IMR-90 (cell line): ENCODE results near the gene CDH13. TPM values are rescaled to one million over a fixed set of nuclear protein-coding genes. Genes with fewer than 3 reads are reported as not detected.
A peak's percentile ranks its signal among the peaks of the same experiment; 100 is the strongest.

ENCODE experiments used
- ATAC-seq: fragments of 200-7000 bp; cut with Tn5 transposase; 2 replicates; pipeline ENCODE4 v1.9.1; 2020; ENCODE audit warnings: low read depth, mild to moderate bottlenecking, moderate library complexity
- BruUV-seq: library from RNA; stranded (reverse); fragments of 400-500 nt; replicated peaks from 2 replicates; lab custom pipeline; 2021; lab: Mats Ljungman, UMichigan
- CTCF ChIA-PET: fragments of 300-600 bp; formaldehyde crosslinking; extraction: SDS; loops from one replicate; lab custom pipeline; 2021; ENCODE audit warnings: antibody characterized with exemption; lab: Yijun Ruan, JAX
- POLR2A ChIA-PET: fragments of 300-600 bp; sonication (Branson Sonifier 250); formaldehyde crosslinking; loops from one replicate; lab custom pipeline; 2022; ENCODE audit warnings: antibody characterized with exemption; ENCODE audit not compliant: unreplicated experiment; lab: Charles Lee
- DNase-seq: peaks from one replicate; pipeline ENCODE4 v3.0.0; 2013
- H2AFZ ChIP-seq: replicated peaks from 2 replicates; pipeline ENCODE3; 2013; ENCODE audit warnings: low read length, mild to moderate bottlenecking; ENCODE audit not compliant: poor library complexity
- H2AK5ac ChIP-seq: 2 replicates; pipeline ENCODE4 v1.6.1; 2013; ENCODE audit warnings: low read depth, low read length, inconsistent platforms
- H2AK9ac ChIP-seq: replicated peaks from 2 replicates; pipeline ENCODE3; 2013; ENCODE audit warnings: mild to moderate bottlenecking, low read depth, low read length, moderate library complexity; ENCODE audit not compliant: poor library complexity
- H2BK120ac ChIP-seq: 2 replicates; pipeline ENCODE4 v1.6.1; 2013; ENCODE audit warnings: low read depth, low read length, inconsistent platforms
- H2BK15ac ChIP-seq: 3 replicates; pipeline ENCODE4 v1.6.1; 2013; ENCODE audit warnings: low read depth, low read length, inconsistent platforms
- H2BK20ac ChIP-seq: 2 replicates; pipeline ENCODE4 v1.6.1; 2013; ENCODE audit warnings: low read depth, mild to moderate bottlenecking, inconsistent platforms, low read length, moderate library complexity
- H2BK5ac ChIP-seq: 2 replicates; pipeline ENCODE4 v1.6.1; 2013; ENCODE audit warnings: mild to moderate bottlenecking, low read depth, low read length, inconsistent platforms; ENCODE audit not compliant: poor library complexity, severe bottlenecking
- H3K14ac ChIP-seq: replicated peaks from 2 replicates; pipeline ENCODE4 v1.6.1; 2013; ENCODE audit warnings: low read depth, low read length, inconsistent platforms
- H3K18ac ChIP-seq: 2 replicates; pipeline ENCODE4 v1.6.1; 2013; ENCODE audit warnings: low read depth, low read length, control low read depth
- H3K23ac ChIP-seq: 2 replicates; pipeline ENCODE4 v1.6.1; 2013; ENCODE audit warnings: low read depth, low read length, inconsistent platforms
- H3K27ac ChIP-seq: 2 replicates; pipeline ENCODE4 v1.5.1; 2013; ENCODE audit warnings: mild to moderate bottlenecking, control low read depth, low read length; ENCODE audit not compliant: insufficient read depth
- H3K27me3 ChIP-seq: 2 replicates; pipeline ENCODE4 v1.6.1; 2013; ENCODE audit warnings: low read length; ENCODE audit not compliant: control insufficient read depth, insufficient read depth
- H3K36me3 ChIP-seq: 2 replicates; pipeline ENCODE4 v1.6.1; 2013; ENCODE audit warnings: low read length, mixed read lengths; ENCODE audit not compliant: control insufficient read depth, insufficient read depth
- H3K4ac ChIP-seq: 2 replicates; pipeline ENCODE4 v1.6.1; 2013; ENCODE audit warnings: low read depth, low read length, inconsistent platforms
- H3K4me1 ChIP-seq: 2 replicates; pipeline ENCODE4 v1.6.1; 2013; ENCODE audit warnings: low read length, mixed read lengths; ENCODE audit not compliant: control insufficient read depth, insufficient read depth
- H3K4me2 ChIP-seq: 2 replicates; pipeline ENCODE4 v1.6.1; 2013; ENCODE audit warnings: low read depth, mild to moderate bottlenecking, control low read depth, low read length, moderate library complexity
- H3K4me3 ChIP-seq: 2 replicates; pipeline ENCODE4 v1.5.1; 2013; ENCODE audit warnings: low read depth, mild to moderate bottlenecking, control low read depth, low read length, moderate library complexity; ENCODE audit not compliant: insufficient read depth
- H3K56ac ChIP-seq: 2 replicates; pipeline ENCODE4 v1.6.1; 2013; ENCODE audit warnings: low read length, inconsistent platforms; ENCODE audit not compliant: insufficient read depth; ENCODE audit errors: extremely low read depth
- H3K79me1 ChIP-seq, 2 experiments: 2 replicates each; pipeline ENCODE4 v1.6.1; 2013; ENCODE audit warnings: low read length in 2 of 2, inconsistent platforms in 1 of 2, low read depth in 1 of 2
- H3K9ac ChIP-seq: 2 replicates; pipeline ENCODE4 v1.6.1; 2013; ENCODE audit warnings: low read depth, low read length, control low read depth
- H3K9me1 ChIP-seq: 2 replicates; pipeline ENCODE4 v1.6.1; 2013; ENCODE audit warnings: low read length, inconsistent platforms; ENCODE audit not compliant: insufficient read depth
- H3K9me3 ChIP-seq: 2 replicates; pipeline ENCODE4 v1.6.1; 2013; ENCODE audit warnings: low read length; ENCODE audit not compliant: control insufficient read depth, insufficient read depth
- H4K20me1 ChIP-seq: 2 replicates; pipeline ENCODE4 v1.6.1; 2013; ENCODE audit warnings: low read length, inconsistent platforms; ENCODE audit not compliant: insufficient read depth
- H4K5ac ChIP-seq: 2 replicates; pipeline ENCODE4 v1.6.1; 2013; ENCODE audit warnings: mild to moderate bottlenecking, low read depth, low read length, control low read depth
- H4K8ac ChIP-seq, 2 experiments: 2 replicates each; pipeline ENCODE4 v1.6.1; 2013; ENCODE audit warnings: low read depth in 2 of 2, low read length in 2 of 2, control low read depth in 1 of 2, inconsistent platforms in 1 of 2
- H4K91ac ChIP-seq: 2 replicates; pipeline ENCODE4 v1.6.1; 2013; ENCODE audit warnings: low read depth, low read length, inconsistent platforms; ENCODE audit not compliant: insufficient read depth
- CEBPB ChIP-seq: IDR thresholded peaks from 2 replicates; pipeline ENCODE4 v1.6.1; 2012; ENCODE audit warnings: low read depth, low read length, improper control_type of control experiment
- CHD1 ChIP-seq: IDR thresholded peaks from 2 replicates; pipeline ENCODE4 v1.6.1; 2012; ENCODE audit warnings: low read depth, low read length, improper control_type of control experiment
- CTCF ChIP-seq: conservative IDR thresholded peaks from 2 replicates; pipeline ENCODE4 v1.5.1; 2012; ENCODE audit warnings: mild to moderate bottlenecking, low read depth, low read length, improper control_type of control experiment
- ELK1 ChIP-seq: fragments of 150-350 bp; IDR thresholded peaks from 2 replicates; pipeline ENCODE4 v1.6.1; 2016; ENCODE audit warnings: low read depth, mild to moderate bottlenecking, low read length, moderate library complexity, borderline replicate concordance
- NFE2L2 ChIP-seq: fragments of 150-350 bp; IDR thresholded peaks from 2 replicates; pipeline ENCODE4 v1.6.1; 2016; ENCODE audit warnings: low read depth, mild to moderate bottlenecking, low read length
- RAD21 ChIP-seq: IDR thresholded peaks from 2 replicates; pipeline ENCODE4 v1.6.1; 2012; ENCODE audit warnings: low read length, improper control_type of control experiment
- WGBS, 2 experiments: methylation state at CpG; one replicate each; pipeline versions ENCODE4 v1.1.5 to v1.1.7; 2013; ENCODE audit warnings: missing lambda C conversion rate in 2 of 2; ENCODE audit not compliant: insufficient read length in 1 of 2; ENCODE audit errors: extremely low coverage in 2 of 2; 5-methylcytosine and 5-hydroxymethylcytosine counted together
- dilution Hi-C: fragments of 300-500 bp; cut with HindIII; formaldehyde crosslinking; loops from one replicate; pipeline ENCODE4 v1.14.3; 2018; ENCODE audit warnings: low sequenced_read_pairs; ENCODE audit not compliant: unreplicated experiment
- in situ Hi-C: fragments of 300-500 bp; cut with MboI; formaldehyde crosslinking; loops from 3 replicates; pipeline ENCODE4 v1.14.3; 2019; ENCODE audit warnings: low sequenced_read_pairs, inconsistent platforms, mixed read lengths
- intact Hi-C: fragments of 100-400 bp; cut with micrococcal nuclease; formaldehyde crosslinking; loops from 2 replicates; pipeline ENCODE4 v1.10.0; 2022
- polyA plus RNA-seq, 3 experiments: library from polyadenylated mRNA; depleted of rRNA; stranded (reverse); fragments of >200 nt; gene quantifications; 2 replicates each; pipeline ENCODE4 v1.2.3, GENCODE V29; 2012; ENCODE audit warnings: low replicate concordance in 1 of 3
- total RNA-seq: library from RNA; depleted of rRNA; stranded (reverse); fragments of >200 nt; gene quantifications from 2 replicates; pipeline ENCODE4 v1.2.3, GENCODE V29; 2012

The CDH13 gene
- total and polyA plus RNA-seq, 2 of the 4 experiments (the other 2 are of a cell fraction) = 61.6 to 74.7 TPM

DNA sequence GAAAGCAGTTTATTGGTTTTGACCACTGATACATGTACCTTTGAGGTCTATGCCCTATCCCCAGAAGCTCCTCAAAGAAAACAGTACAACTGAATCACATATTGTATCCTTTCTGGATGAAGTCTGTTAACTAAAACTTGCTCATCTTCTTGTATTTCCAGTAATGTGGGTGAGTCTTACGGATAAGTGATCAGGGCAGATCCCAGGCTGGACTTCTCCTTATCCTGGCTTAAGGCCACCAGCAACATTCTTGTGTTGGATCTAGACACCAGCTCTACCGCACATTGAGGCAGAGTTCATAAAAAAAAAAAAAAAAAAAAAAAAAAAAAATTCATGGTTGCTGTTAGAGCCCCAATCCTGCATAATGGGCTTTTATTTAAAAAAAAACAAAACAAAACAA, 644.4 kb downstream of the CDH13 start:
- no CpG with 5 or more reads among the region's 2 CpGs for WGBS, 2 experiments
- no TSS peak for BruUV-seq
- POLR2A ChIA-PET = no interaction called here

More for the DNA sequence above, 644.4 kb downstream of the CDH13 start:
- no peak overlapping the region for H3K18ac ChIP-seq
- H3K4ac ChIP-seq = no peak overlapping the region
- H4K20me1 ChIP-seq = no peaks in the 10 kb centered on the region
- dilution Hi-C loops (no loop called here), intact Hi-C loops (no loop called here), in situ Hi-C loops (no loop called here)
- no peaks in the 10 kb centered on the region; the same call in 1 of the 2 replicates for H3K9me1 ChIP-seq
- H2BK5ac ChIP-seq = no peak overlapping the region
- no peaks in the 10 kb centered on the region for H3K4me1 ChIP-seq
- no peaks in the 10 kb centered on the region for H3K36me3 ChIP-seq
- no peaks in the 10 kb centered on the region for H3K9me3 ChIP-seq
- H3K4me3 ChIP-seq = no peak overlapping the region
- H3K27ac ChIP-seq = no peak overlapping the region
- no peak overlapping the region for H4K5ac ChIP-seq
- no peak overlapping the region for H3K14ac ChIP-seq
- DNase-seq (peak; percentile 39), ATAC-seq (no peak)
- H3K56ac ChIP-seq = no peak overlapping the region
- no peaks in the 10 kb centered on the region for H3K79me1 ChIP-seq
- no peaks in the 10 kb centered on the region for H3K27me3 ChIP-seq
- no peak for TF ChIP-seq CEBPB
- no peak for TF ChIP-seq RAD21
- no peak for TF ChIP-seq CTCF
- TF ChIP-seq CHD1 = no peak
- no peak for TF ChIP-seq ELK1
- no peak for TF ChIP-seq NFE2L2
- no peak overlapping the region for H3K4me2 ChIP-seq
- H4K8ac ChIP-seq = no peak overlapping the region
- H2AK5ac ChIP-seq = no peak overlapping the region
- no peak overlapping the region for H2BK20ac ChIP-seq
- H2BK120ac ChIP-seq = no peak overlapping the region
- no peak overlapping the region for H3K9ac ChIP-seq
- no peak overlapping the region for H2BK15ac ChIP-seq
- no peak overlapping the region for H4K91ac ChIP-seq
- no peak overlapping the region for H2AFZ ChIP-seq
- no peak overlapping the region for H3K23ac ChIP-seq
- CTCF ChIA-PET = no interaction called here
- H2AK9ac ChIP-seq = no peak overlapping the region
